GM12873 (cell line): ENCODE measurements around the gene PTCD2.

Experiments
- TF ChIP-seq, protein P1 (sequence below): IDR thresholded peaks from 2 replicates; pipeline ENCODE4 v1.5.1; 2012; ENCODE audit warnings: low read depth, mild to moderate bottlenecking, moderate library complexity, low read length, control low read depth; ENCODE audit not compliant: insufficient read depth; ENCODE audit errors: missing control alignments

PTCD2 gene

DNA sequence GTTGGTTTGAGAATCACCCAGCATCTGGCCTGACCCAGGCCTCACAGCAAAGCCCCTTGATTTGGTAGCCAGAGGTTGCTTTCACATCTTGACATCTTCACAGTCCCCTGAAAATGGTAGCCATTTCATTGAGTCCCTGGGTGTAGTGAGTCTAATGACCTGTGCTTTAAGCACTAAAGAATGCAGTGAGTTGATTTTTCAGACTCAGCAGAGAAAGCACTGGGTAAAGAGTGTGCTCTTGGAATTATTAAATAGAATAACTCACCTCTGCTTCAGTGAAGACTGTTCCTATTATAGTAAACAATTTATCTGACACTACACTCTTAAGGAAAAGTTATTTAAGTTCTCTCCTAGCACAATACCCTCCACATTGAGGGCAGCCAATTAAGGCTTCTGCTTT lies 56.2 kb downstream of the PTCD2 start:
- TF ChIP-seq, protein P1, sequence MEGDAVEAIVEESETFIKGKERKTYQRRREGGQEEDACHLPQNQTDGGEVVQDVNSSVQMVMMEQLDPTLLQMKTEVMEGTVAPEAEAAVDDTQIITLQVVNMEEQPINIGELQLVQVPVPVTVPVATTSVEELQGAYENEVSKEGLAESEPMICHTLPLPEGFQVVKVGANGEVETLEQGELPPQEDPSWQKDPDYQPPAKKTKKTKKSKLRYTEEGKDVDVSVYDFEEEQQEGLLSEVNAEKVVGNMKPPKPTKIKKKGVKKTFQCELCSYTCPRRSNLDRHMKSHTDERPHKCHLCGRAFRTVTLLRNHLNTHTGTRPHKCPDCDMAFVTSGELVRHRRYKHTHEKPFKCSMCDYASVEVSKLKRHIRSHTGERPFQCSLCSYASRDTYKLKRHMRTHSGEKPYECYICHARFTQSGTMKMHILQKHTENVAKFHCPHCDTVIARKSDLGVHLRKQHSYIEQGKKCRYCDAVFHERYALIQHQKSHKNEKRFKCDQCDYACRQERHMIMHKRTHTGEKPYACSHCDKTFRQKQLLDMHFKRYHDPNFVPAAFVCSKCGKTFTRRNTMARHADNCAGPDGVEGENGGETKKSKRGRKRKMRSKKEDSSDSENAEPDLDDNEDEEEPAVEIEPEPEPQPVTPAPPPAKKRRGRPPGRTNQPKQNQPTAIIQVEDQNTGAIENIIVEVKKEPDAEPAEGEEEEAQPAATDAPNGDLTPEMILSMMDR = no peak

DNA sequence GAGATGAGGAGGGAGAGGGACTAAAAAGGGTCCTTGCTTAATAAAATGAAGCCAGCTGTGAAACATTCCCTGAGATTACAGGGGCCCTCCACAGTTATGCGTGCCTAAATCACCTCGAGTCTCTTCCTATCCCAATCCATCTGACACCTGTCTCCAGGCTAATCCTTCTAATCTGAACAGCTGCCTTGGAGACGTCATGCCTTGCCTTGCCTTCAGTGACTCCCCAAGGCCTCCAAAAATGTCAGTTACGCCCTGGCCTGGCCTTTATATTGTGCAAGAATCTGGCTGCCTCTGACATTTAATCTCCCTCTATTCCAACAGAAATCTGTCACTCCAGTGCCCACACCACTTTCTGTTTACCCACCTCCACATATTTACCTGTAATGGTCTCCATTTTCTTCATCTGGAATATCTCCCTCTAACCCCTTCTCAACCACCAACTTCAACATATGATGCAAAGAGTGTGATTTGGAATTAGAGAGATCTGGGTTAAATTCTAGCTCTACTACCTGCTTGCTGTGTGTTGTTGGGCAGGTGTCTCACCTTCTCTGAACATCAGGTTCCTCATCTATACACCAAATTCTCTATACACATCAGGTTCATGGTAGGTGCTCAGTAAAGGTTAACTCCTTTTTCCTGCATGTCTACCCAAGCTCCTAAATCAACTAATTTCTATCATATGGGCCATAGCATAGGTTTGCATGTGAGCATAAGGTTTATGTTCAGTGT lies 57.9 kb downstream of the PTCD2 start:
- TF ChIP-seq, protein P1 = no peak

GRCh38 chr5:72378639-72379289 lies 58.6 kb downstream of the PTCD2 start:
- TF ChIP-seq, protein P1 = no peak

DNA sequence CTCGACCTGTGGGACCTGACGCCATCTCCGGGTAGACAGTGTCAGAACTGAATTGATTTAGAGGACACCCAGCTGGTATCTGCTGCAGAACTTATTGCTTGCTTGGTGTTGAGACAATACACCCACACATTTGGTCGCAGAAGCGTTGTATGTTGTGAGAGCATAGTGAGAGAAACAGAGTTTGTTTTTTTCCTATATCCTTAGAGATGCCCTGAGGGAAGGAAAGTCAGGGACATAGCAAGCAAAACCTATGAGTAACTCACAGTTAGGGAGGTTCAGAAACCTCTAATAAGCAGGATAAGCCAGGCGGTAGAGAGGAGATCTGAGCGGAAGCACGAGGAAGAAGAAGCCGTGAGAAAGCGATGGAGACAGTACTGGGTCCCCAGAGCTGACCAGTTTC lies 59.8 kb downstream of the PTCD2 start:
- TF ChIP-seq, protein P1 = no peak

GRCh38 chr5:72380492-72381274 lies 60.5 kb downstream of the PTCD2 start:
- TF ChIP-seq, protein P1 = no peak

DNA sequence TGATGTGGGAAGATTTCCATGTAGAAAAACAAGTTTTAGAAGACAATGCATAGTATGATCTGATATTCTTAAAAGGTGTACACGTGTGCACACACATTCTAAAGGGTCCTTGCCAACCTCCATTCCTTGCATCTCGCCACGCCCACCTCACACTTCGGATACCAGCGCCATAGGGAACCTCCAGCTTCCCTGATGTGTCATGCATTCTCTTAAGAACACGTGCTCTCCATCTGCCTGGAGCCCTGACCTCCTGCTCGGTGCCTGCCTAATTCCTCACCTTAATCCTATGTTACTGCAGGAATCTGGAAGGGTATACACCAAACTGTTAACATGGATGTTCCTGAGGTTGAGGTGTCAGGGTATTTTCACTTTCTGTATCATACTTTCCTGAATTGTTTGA lies 63.1 kb downstream of the PTCD2 start:
- TF ChIP-seq, protein P1 = no peak

DNA sequence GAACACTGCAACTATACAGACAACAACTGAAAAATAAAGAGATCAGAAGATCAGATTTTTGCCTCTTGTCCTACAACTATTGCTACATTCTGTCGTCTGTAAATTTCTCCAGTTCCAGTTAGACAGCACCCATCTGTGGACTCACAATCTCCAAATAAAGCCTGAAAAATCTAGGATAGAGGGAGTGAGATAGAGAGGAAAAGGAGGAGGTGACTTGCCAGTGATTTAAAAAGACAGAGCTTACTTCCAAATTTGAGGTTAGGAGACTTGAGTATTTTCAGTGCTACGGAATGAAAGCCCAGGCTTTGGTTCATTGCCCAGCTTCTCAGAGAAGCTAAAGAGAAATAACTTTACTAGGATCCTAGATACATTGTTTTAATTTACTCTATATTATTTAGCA lies 63.6 kb downstream of the PTCD2 start:
- TF ChIP-seq, protein P1 = no peak
